Neural cell (in vitro differentiated cells): Measurements from ENCODE around the gene PPAN. TPM values are rescaled to one million over a fixed set of nuclear protein-coding genes. Genes with fewer than 3 reads are reported as not detected.

ENCODE experiments used
- H2AFZ ChIP-seq: fragments of 200-600, 300-800 bp; sonication (generic), shearing (Covaris generic); 2 replicates; pipeline ENCODE4 v1.6.0; 2014; ENCODE audit warnings: low read depth, mild to moderate bottlenecking, antibody characterized with exemption, low read length, moderate library complexity
- H3F3A ChIP-seq: fragments of 200-600 bp; shearing (Covaris generic); 2 replicates; pipeline ENCODE4 v1.6.1; 2016; ENCODE audit warnings: mild to moderate bottlenecking, moderate library complexity, mixed read lengths, antibody characterized with exemption, low read length; ENCODE audit not compliant: insufficient read depth, poor library complexity, severe bottlenecking
- H3K27ac ChIP-seq: fragments of 200-600, 300-800 bp; sonication (generic), shearing (Covaris generic); 2 replicates; pipeline ENCODE4 v1.5.1; 2014; ENCODE audit warnings: mild to moderate bottlenecking, low read length, moderate library complexity
- H3K27me3 ChIP-seq: fragments of 300-800, 200-600 bp; sonication (generic), shearing (Covaris generic); 2 replicates; pipeline ENCODE4 v1.6.0; 2014; ENCODE audit warnings: mild to moderate bottlenecking, low read depth, low read length, moderate library complexity; ENCODE audit not compliant: insufficient read depth
- H3K36me3 ChIP-seq: fragments of 300-800, 200-600 bp; sonication (generic), shearing (Covaris generic); 2 replicates; pipeline ENCODE4 v1.5.1; 2014; ENCODE audit warnings: mild to moderate bottlenecking, antibody characterized with exemption, low read length, moderate library complexity; ENCODE audit not compliant: insufficient read depth
- H3K4me2 ChIP-seq: fragments of 300-800, 200-600 bp; sonication (generic), shearing (Covaris generic); 2 replicates; pipeline ENCODE4 v1.6.0; 2014; ENCODE audit warnings: mild to moderate bottlenecking, low read length
- H3K4me3 ChIP-seq: fragments of 300-800, 200-600 bp; sonication (generic), shearing (Covaris generic); 2 replicates; pipeline ENCODE4 v1.5.1; 2014; ENCODE audit warnings: mild to moderate bottlenecking, low read length, moderate library complexity
- H3K79me2 ChIP-seq: fragments of 200-600 bp; shearing (Covaris generic); replicated peaks from 2 replicates; pipeline ENCODE4 v1.6.0; 2014; ENCODE audit warnings: mild to moderate bottlenecking, low read length, moderate library complexity; ENCODE audit not compliant: insufficient read depth
- H3K9ac ChIP-seq: fragments of 300-800, 200-600 bp; sonication (generic), shearing (Covaris generic); 2 replicates; pipeline ENCODE4 v1.6.1; 2016; ENCODE audit warnings: mild to moderate bottlenecking, low read length, mixed read lengths
- H3K9me2 ChIP-seq: fragments of 200-600 bp; shearing (Covaris generic); 2 replicates; pipeline ENCODE4 v1.6.1; 2016; ENCODE audit warnings: mild to moderate bottlenecking, low read length, mixed read lengths; ENCODE audit not compliant: insufficient read depth
- H3K9me3 ChIP-seq: fragments of 200-600, 300-800 bp; sonication (generic), shearing (Covaris generic); 2 replicates; pipeline ENCODE4 v1.6.1; 2016; ENCODE audit warnings: mild to moderate bottlenecking, mixed run types, low read length, moderate library complexity, mixed read lengths
- H4K20me1 ChIP-seq: fragments of 200-600 bp; shearing (Covaris generic); 2 replicates; pipeline ENCODE4 v1.6.1; 2016; ENCODE audit warnings: mild to moderate bottlenecking, mixed run types; ENCODE audit not compliant: insufficient read depth
- EP300 ChIP-seq: fragments of 450-650 bp; conservative IDR thresholded peaks from 2 replicates; pipeline ENCODE4 v1.6.1; 2014; ENCODE audit warnings: antibody characterized with exemption, mild to moderate bottlenecking, moderate library complexity; ENCODE audit not compliant: poor library complexity, severe bottlenecking
- EZH2 ChIP-seq: fragments of 200-600, 300-800 bp; shearing (Covaris generic), sonication (generic); IDR thresholded peaks from 2 replicates; pipeline ENCODE4 v1.6.1; 2014; ENCODE audit warnings: antibody characterized with exemption, low read length, borderline replicate concordance, mild to moderate bottlenecking; ENCODE audit not compliant: insufficient read depth, poor library complexity, severe bottlenecking
- MXI1 ChIP-seq: fragments of 450-650 bp; conservative IDR thresholded peaks from 2 replicates; pipeline ENCODE4 v1.6.1; 2014; ENCODE audit warnings: antibody characterized with exemption, mild to moderate bottlenecking; ENCODE audit not compliant: poor library complexity, severe bottlenecking
- POLR2AphosphoS5 ChIP-seq: IDR thresholded peaks from 2 replicates; pipeline ENCODE4 v1.6.1; 2012
- RAD21 ChIP-seq: fragments of 450-650 bp; conservative IDR thresholded peaks from 2 replicates; pipeline ENCODE4 v1.6.1; 2014; ENCODE audit warnings: antibody characterized with exemption, mild to moderate bottlenecking, moderate library complexity
- SMC3 ChIP-seq: fragments of 450-650 bp; conservative IDR thresholded peaks from 2 replicates; pipeline ENCODE4 v1.6.1; 2014; ENCODE audit warnings: antibody characterized with exemption, mild to moderate bottlenecking, moderate library complexity; ENCODE audit not compliant: poor library complexity
- TAF1 ChIP-seq: IDR thresholded peaks from 2 replicates; pipeline ENCODE4 v1.6.1; 2012; ENCODE audit warnings: low read depth
- polyA plus RNA-seq: library from polyadenylated mRNA; depleted of rRNA; stranded (reverse); fragments of >200 nt; gene quantifications from 2 replicates; pipeline ENCODE4 v1.2.3, GENCODE V29; 2014
- TF ChIP-seq, protein P1 (sequence below): IDR thresholded peaks from 2 replicates; pipeline ENCODE4 v1.6.1; 2012; ENCODE audit warnings: borderline replicate concordance
- TF ChIP-seq, protein P2 (sequence below): fragments of 450-650 bp; IDR thresholded peaks from 2 replicates; pipeline ENCODE4 v1.5.1; 2014; ENCODE audit warnings: antibody characterized with exemption, mild to moderate bottlenecking, moderate library complexity; ENCODE audit not compliant: poor library complexity, severe bottlenecking

Gene PPAN
- polyA plus RNA-seq, 1 donor from 2014 or later, result 13.9 TPM

DNA sequence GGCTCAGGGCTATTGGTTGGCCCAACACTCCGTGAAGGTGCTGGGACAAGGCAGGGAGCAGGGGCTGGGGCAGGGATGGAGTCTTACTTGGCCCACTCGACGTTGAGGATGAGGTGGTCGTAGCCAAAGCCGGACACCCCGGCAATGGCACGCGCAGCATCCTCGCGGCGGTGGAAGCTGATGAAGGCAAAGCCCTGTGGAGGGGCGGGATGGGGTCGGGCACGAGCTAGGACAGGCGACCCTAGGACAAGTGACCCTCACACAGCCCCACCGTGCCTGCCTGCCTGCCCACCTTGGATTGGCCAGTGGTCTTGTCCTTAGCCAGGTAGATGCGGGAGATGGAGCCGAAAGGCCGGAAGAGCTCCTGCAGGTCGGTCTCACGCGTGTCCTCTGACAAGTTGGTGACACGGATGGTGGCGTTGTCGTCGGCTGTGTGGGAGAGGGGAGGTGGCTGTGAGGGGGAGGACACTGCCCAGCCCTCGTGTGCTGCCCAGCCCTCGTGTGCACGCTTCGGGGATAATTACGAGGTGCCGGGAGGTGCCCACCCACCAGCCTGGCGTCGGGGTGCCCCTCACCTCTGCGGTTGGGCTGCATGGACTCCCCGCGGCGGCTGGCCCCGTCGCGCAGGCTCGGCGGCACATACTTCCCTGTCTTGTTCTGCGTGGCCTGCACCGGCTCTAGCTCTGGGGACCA lies 9.4 kb downstream of the PPAN start:
- TF ChIP-seq, protein P1, sequence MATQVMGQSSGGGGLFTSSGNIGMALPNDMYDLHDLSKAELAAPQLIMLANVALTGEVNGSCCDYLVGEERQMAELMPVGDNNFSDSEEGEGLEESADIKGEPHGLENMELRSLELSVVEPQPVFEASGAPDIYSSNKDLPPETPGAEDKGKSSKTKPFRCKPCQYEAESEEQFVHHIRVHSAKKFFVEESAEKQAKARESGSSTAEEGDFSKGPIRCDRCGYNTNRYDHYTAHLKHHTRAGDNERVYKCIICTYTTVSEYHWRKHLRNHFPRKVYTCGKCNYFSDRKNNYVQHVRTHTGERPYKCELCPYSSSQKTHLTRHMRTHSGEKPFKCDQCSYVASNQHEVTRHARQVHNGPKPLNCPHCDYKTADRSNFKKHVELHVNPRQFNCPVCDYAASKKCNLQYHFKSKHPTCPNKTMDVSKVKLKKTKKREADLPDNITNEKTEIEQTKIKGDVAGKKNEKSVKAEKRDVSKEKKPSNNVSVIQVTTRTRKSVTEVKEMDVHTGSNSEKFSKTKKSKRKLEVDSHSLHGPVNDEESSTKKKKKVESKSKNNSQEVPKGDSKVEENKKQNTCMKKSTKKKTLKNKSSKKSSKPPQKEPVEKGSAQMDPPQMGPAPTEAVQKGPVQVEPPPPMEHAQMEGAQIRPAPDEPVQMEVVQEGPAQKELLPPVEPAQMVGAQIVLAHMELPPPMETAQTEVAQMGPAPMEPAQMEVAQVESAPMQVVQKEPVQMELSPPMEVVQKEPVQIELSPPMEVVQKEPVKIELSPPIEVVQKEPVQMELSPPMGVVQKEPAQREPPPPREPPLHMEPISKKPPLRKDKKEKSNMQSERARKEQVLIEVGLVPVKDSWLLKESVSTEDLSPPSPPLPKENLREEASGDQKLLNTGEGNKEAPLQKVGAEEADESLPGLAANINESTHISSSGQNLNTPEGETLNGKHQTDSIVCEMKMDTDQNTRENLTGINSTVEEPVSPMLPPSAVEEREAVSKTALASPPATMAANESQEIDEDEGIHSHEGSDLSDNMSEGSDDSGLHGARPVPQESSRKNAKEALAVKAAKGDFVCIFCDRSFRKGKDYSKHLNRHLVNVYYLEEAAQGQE, result no peak
- no peak for TF ChIP-seq TAF1
- no peak for TF ChIP-seq SMC3
- TF ChIP-seq, protein P2, sequence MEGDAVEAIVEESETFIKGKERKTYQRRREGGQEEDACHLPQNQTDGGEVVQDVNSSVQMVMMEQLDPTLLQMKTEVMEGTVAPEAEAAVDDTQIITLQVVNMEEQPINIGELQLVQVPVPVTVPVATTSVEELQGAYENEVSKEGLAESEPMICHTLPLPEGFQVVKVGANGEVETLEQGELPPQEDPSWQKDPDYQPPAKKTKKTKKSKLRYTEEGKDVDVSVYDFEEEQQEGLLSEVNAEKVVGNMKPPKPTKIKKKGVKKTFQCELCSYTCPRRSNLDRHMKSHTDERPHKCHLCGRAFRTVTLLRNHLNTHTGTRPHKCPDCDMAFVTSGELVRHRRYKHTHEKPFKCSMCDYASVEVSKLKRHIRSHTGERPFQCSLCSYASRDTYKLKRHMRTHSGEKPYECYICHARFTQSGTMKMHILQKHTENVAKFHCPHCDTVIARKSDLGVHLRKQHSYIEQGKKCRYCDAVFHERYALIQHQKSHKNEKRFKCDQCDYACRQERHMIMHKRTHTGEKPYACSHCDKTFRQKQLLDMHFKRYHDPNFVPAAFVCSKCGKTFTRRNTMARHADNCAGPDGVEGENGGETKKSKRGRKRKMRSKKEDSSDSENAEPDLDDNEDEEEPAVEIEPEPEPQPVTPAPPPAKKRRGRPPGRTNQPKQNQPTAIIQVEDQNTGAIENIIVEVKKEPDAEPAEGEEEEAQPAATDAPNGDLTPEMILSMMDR, result no peak
- TF ChIP-seq EZH2, result no peak
- no peak overlapping the region for H2AFZ ChIP-seq
- no peaks in the 10 kb centered on the region for H3F3A ChIP-seq
- no peak overlapping the region for H3K27ac ChIP-seq
- no peak overlapping the region for H3K4me2 ChIP-seq
- H3K4me3 ChIP-seq, result no peak overlapping the region
- H3K27me3 ChIP-seq, result no peaks in the 10 kb centered on the region
- H3K36me3 ChIP-seq, result peaks cover 8% of the 10 kb centered on the region
- H3K9ac ChIP-seq, result no peak overlapping the region
- H3K79me2 ChIP-seq, result peaks cover 8% of the 10 kb centered on the region
- no peaks in the 10 kb centered on the region for H3K9me3 ChIP-seq
- H3K9me2 ChIP-seq, result no peaks in the 10 kb centered on the region
- H4K20me1 ChIP-seq, result no peaks in the 10 kb centered on the region

DNA sequence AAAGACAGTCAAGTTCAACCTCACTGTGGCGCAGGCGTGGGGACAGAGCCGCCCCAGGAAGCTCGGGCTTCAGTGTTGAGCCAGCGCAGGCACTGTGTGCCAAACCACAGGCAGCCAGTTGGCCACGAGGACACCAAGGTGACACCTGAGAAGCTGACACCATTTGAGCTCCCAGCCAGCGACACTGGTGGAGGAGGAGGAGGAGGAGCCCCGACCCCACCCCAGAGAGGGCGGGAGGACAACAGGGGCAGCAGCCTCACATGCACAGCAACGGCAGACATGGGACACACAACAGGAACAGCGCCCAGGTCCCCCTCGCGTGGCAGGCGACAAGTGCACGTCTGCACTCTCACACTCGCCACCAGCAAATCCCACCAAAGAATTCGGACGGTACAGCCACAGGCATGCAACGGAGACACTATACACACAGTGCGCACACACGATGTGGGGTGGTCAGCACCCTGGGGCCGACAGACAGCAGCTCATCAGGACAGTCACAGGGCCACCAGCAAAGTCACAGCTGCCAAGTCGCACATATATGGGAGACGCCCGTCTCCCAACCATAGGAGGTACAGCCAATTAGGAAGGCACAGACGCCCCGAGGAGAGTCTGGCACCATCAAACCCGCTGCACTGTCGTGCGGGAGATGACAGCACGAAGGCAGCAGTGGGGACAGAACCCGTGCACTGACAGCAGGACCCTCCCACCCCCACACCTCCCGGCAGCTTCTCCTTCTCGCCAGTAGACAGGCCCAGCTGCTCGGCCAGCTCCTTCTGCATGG lies 10.1 kb downstream of the PPAN start:
- Histone ChIP-seq H3K27ac (no peak overlapping the region), H3K4me3 (no peak overlapping the region), H3F3A (no peaks in the 10 kb centered on the region), H2AFZ (no peak overlapping the region), H3K36me3 (peaks cover 8% of the 10 kb centered on the region), H4K20me1 (no peaks in the 10 kb centered on the region), H3K9ac (no peak overlapping the region), H3K9me2 (no peaks in the 10 kb centered on the region), H3K9me3 (no peaks in the 10 kb centered on the region), H3K79me2 (peaks cover 8% of the 10 kb centered on the region), H3K27me3 (no peaks in the 10 kb centered on the region), H3K4me2 (no peak overlapping the region)
- TF ChIP-seq POLR2AphosphoS5 (no peak), MXI1 (no peak), EP300 (no peak), TAF1 (no peak), EZH2 (no peak), SMC3 (no peak), RAD21 (no peak)
- TF ChIP-seq, protein P2, result no peak
- TF ChIP-seq, protein P1, result no peak
